Astrocyte (in vitro differentiated cells and primary cell): ENCODE data around the gene PROKR1. TPM values are rescaled to one million over a fixed set of nuclear protein-coding genes. Genes with fewer than 3 reads are reported as not detected.

Source experiments
- DNase-seq: peaks from one replicate; pipeline ENCODE4 v3.0.0-alpha.2; 2010; ENCODE audit warnings: low read depth
- FAIRE-seq: peaks from 2 replicates; lab custom pipeline; 2011; peaks lifted over from hg19 to GRCh38; lab: Jason Lieb, UNC
- H2AFZ ChIP-seq: 2 replicates; pipeline ENCODE4 v1.6.0; 2012; ENCODE audit warnings: low read depth, low read length, inconsistent platforms
- H3K27ac ChIP-seq: 2 replicates; pipeline ENCODE4 v1.5.1; 2011; ENCODE audit warnings: low read depth, low read length, inconsistent platforms
- H3K27me3 ChIP-seq: 2 replicates; pipeline ENCODE4 v1.6.0; 2011; ENCODE audit warnings: low read length, inconsistent platforms; ENCODE audit not compliant: insufficient read depth
- H3K36me3 ChIP-seq: 2 replicates; pipeline ENCODE4 v1.5.1; 2011; ENCODE audit warnings: low read length, inconsistent platforms; ENCODE audit not compliant: insufficient read depth
- H3K4me1 ChIP-seq: 2 replicates; pipeline ENCODE4 v1.5.1; 2011; ENCODE audit warnings: low read length, inconsistent platforms; ENCODE audit not compliant: insufficient read depth
- H3K4me2 ChIP-seq: 2 replicates; pipeline ENCODE4 v1.6.0; 2012; ENCODE audit warnings: low read length, inconsistent platforms
- H3K4me3 ChIP-seq: 2 replicates; pipeline ENCODE4 v1.5.1; 2011; ENCODE audit warnings: low read depth, mild to moderate bottlenecking, low read length, inconsistent platforms; ENCODE audit not compliant: insufficient read depth
- H3K79me2 ChIP-seq: 2 replicates; pipeline ENCODE4 v1.6.0; 2012; ENCODE audit warnings: mild to moderate bottlenecking, low read length, inconsistent platforms; ENCODE audit not compliant: insufficient read depth
- H3K9ac ChIP-seq: 2 replicates; pipeline ENCODE4 v1.6.0; 2012; ENCODE audit warnings: mild to moderate bottlenecking, low read length, inconsistent platforms
- H3K9me3 ChIP-seq: 2 replicates; pipeline ENCODE4 v1.5.1; 2012; ENCODE audit warnings: low read depth, mild to moderate bottlenecking, low read length, inconsistent platforms; ENCODE audit not compliant: insufficient read depth
- H4K20me1 ChIP-seq: 2 replicates; pipeline ENCODE4 v1.6.0; 2012; ENCODE audit warnings: low read length, inconsistent platforms; ENCODE audit not compliant: insufficient read depth
- H3K27ac Mint-ChIP-seq: one replicate; pipeline ENCODE4 v1.8.0; 2021; ENCODE audit warnings: mild to moderate bottlenecking, mixed read lengths; ENCODE audit not compliant: unreplicated experiment
- H3K27me3 Mint-ChIP-seq: one replicate; pipeline ENCODE4 v1.8.0; 2021; ENCODE audit warnings: low read depth, mixed read lengths; ENCODE audit not compliant: unreplicated experiment
- H3K36me3 Mint-ChIP-seq: one replicate; pipeline ENCODE4 v1.8.0; 2021; ENCODE audit warnings: low read depth, mixed read lengths; ENCODE audit not compliant: unreplicated experiment
- H3K4me1 Mint-ChIP-seq: one replicate; pipeline ENCODE4 v1.8.0; 2021; ENCODE audit warnings: low read depth, mixed read lengths; ENCODE audit not compliant: unreplicated experiment
- H3K4me3 Mint-ChIP-seq: one replicate; pipeline ENCODE4 v1.8.0; 2021; ENCODE audit warnings: mild to moderate bottlenecking, moderate library complexity, mixed read lengths; ENCODE audit not compliant: unreplicated experiment
- H3K9me3 Mint-ChIP-seq: one replicate; pipeline ENCODE4 v1.8.0; 2021; ENCODE audit warnings: mild to moderate bottlenecking, mixed read lengths; ENCODE audit not compliant: unreplicated experiment
- CTCF ChIP-seq: IDR thresholded peaks from 2 replicates; pipeline ENCODE4 v1.5.1; 2011; ENCODE audit warnings: low read depth, mild to moderate bottlenecking, inconsistent platforms, low read length, moderate library complexity; ENCODE audit not compliant: insufficient read depth
- EZH2 ChIP-seq: IDR thresholded peaks from 2 replicates; pipeline ENCODE4 v1.6.1; 2012; ENCODE audit warnings: mild to moderate bottlenecking, low read length, inconsistent platforms; ENCODE audit not compliant: insufficient read depth
- total RNA-seq: library from RNA; stranded (reverse); gene quantifications from 2 replicates; pipeline ENCODE4 v1.2.1, GENCODE V29; 2021

Gene PROKR1
- total RNA-seq, 1 donor from 2014 or later = 0.05 TPM

- Mint-ChIP-seq H3K27ac (no peak overlapping the region), H3K36me3 (no peaks in the 10 kb centered on the region)
- no peaks in the 10 kb centered on the region for H4K20me1 ChIP-seq
Observed at GRCh38 chr2:68695971-68696370, 52.6 kb downstream of the PROKR1 start.

GRCh38 chr2:68696554-68696953, 53.2 kb downstream of the PROKR1 start:
- H3K27ac ChIP-seq = no peak overlapping the region
- TF ChIP-seq CTCF = no peak
- TF ChIP-seq EZH2 = no peak
- Mint-ChIP-seq H3K27me3 (no peaks in the 10 kb centered on the region), H3K36me3 (no peaks in the 10 kb centered on the region), H3K4me3 (no peak overlapping the region), H3K9me3 (peaks cover 7% of the 10 kb centered on the region), H3K27ac (no peak overlapping the region), H3K4me1 (no peaks in the 10 kb centered on the region)
- H3K9ac ChIP-seq = no peak overlapping the region
- H4K20me1 ChIP-seq = no peaks in the 10 kb centered on the region
- no peak for FAIRE-seq
- peaks cover 2% of the 10 kb centered on the region for H3K27me3 ChIP-seq
- H3K4me2 ChIP-seq = no peak overlapping the region
- no peaks in the 10 kb centered on the region for H3K36me3 ChIP-seq
- DNase-seq = no peak
- no peaks in the 10 kb centered on the region for H3K4me1 ChIP-seq
- no peaks in the 10 kb centered on the region for H3K79me2 ChIP-seq
- no peak overlapping the region for H2AFZ ChIP-seq
- H3K9me3 ChIP-seq = peaks cover 3% of the 10 kb centered on the region
- H3K4me3 ChIP-seq = no peak overlapping the region

More at GRCh38 chr2:68695971-68696370, 52.6 kb downstream of the PROKR1 start:
- TF ChIP-seq EZH2 (no peak), CTCF (no peak)
- Histone ChIP-seq H2AFZ (no peak overlapping the region), H3K4me1 (no peaks in the 10 kb centered on the region), H3K27ac (no peak overlapping the region), H3K4me2 (no peak overlapping the region), H3K4me3 (no peak overlapping the region), H3K36me3 (no peaks in the 10 kb centered on the region), H3K9ac (no peak overlapping the region), H3K79me2 (no peaks in the 10 kb centered on the region), H3K27me3 (peaks cover 2% of the 10 kb centered on the region), H3K9me3 (peaks cover 3% of the 10 kb centered on the region)
- Mint-ChIP-seq H3K4me3 (no peak overlapping the region), H3K9me3 (peaks cover 7% of the 10 kb centered on the region), H3K4me1 (no peaks in the 10 kb centered on the region), H3K27me3 (no peaks in the 10 kb centered on the region)
- DNase-seq (no peak), FAIRE-seq (no peak)

GRCh38 chr2:68698567-68699377, 55.4 kb downstream of the PROKR1 start:
- H2AFZ ChIP-seq = no peak overlapping the region
- no peaks in the 10 kb centered on the region for H3K4me1 ChIP-seq
- H3K27me3 Mint-ChIP-seq = no peaks in the 10 kb centered on the region
- no peak for FAIRE-seq
- DNase-seq = no peak
- no peak overlapping the region for H3K27ac Mint-ChIP-seq
- no peaks in the 10 kb centered on the region for H3K36me3 Mint-ChIP-seq
- H3K9me3 Mint-ChIP-seq = peaks cover 7% of the 10 kb centered on the region
- H3K4me2 ChIP-seq = no peak overlapping the region
- H3K4me1 Mint-ChIP-seq = no peaks in the 10 kb centered on the region
- H3K9ac ChIP-seq = no peak overlapping the region
- no peaks in the 10 kb centered on the region for H3K36me3 ChIP-seq
- no peak overlapping the region for H3K4me3 ChIP-seq
- no peak overlapping the region for H3K27ac ChIP-seq
- peaks cover 3% of the 10 kb centered on the region for H3K9me3 ChIP-seq
- H3K4me3 Mint-ChIP-seq = no peak overlapping the region
- no peaks in the 10 kb centered on the region for H4K20me1 ChIP-seq
- H3K79me2 ChIP-seq = no peaks in the 10 kb centered on the region
- H3K27me3 ChIP-seq = no peaks in the 10 kb centered on the region
- TF ChIP-seq EZH2 (no peak), CTCF (no peak)
